Renal pelvis (tissue), 4 donors: ENCODE results near the gene CATSPERE. TPM values are rescaled to one million over a fixed set of nuclear protein-coding genes. Genes with fewer than 3 reads are reported as not detected.
"Not testable (repeated sequence)": the region's sequence is repeated elsewhere in the genome, so short reads cannot be mapped to it uniquely, and the experiment has no call there.

Experiments used
- DNase-seq: peaks from one replicate; pipeline ENCODE4 v3.0.0-alpha.2; 2013
- polyA plus RNA-seq, 3 donors: library from polyadenylated mRNA; unstranded; fragments of 120-200 nt; gene quantifications; one replicate each; pipeline ENCODE4 v1.2.1, GENCODE V29; 2013; ENCODE audit not compliant: insufficient read length in 3 of 3

The CATSPERE gene
- polyA plus RNA-seq, 3 donors = 1.5 to 1.8 (median 1.6) TPM

DNA sequence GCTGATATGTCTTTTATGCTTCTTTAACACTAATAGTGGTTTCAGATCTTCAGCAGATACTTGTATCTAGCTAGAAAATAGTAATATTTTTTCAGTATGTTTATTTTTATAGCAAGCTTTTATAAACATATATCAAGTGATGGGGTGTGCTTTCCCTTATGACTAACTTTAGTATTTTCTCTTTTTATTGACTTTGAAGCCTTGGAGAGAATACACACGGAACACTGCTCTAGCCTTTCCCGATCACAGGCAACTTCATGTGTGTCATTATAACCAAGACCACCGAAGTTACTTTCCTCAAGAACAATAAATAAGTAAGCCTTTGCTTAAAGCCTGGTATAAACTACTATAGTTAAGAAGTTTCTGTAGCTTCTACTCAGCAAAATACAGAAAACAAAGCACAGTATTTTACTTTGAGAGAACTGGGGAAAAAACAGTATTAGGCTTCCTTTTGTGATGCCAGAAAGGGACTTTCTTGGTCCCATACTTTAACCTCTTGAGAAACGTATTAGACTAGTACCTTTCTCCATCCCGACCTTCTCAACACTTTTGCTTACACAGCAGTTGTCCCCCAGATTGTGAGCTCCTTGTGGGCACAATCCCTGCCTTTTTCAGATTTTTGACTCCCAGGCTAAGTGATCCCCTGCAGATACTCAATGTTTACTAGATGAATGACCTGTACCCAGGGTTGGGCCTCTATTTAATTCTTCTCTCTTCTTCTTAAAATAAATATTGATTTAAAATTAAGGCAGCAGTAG is 12.6 kb upstream of the CATSPERE start:
- no peak for DNase-seq

DNA sequence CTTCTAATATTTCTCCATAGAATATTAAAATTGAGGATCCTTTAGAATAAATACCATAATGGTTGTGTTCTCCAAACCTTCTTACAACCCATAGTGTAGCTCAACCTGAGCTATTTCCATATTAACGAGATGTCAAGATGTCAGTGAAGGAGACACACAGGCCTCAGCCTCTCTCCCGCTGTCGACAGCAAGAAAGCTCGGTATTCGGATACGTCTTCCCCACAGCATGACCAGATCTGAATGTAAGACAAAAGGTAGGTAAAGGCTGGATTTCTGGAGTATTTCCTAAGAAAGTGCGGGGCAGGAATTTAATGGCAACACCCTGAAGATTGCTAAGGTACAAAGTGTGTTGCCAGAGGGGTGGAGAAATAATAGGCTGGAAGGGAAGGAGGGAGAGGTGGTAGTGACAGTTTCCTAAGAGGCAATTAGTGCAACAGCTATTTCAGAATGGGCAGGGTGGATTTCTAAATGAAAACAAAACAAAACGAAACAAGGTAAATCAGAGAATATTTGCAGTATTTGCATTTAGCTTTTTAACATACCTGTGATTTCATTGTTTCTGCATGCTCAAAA is 11.1 kb upstream of the CATSPERE start:
- DNase-seq = no peak

DNA sequence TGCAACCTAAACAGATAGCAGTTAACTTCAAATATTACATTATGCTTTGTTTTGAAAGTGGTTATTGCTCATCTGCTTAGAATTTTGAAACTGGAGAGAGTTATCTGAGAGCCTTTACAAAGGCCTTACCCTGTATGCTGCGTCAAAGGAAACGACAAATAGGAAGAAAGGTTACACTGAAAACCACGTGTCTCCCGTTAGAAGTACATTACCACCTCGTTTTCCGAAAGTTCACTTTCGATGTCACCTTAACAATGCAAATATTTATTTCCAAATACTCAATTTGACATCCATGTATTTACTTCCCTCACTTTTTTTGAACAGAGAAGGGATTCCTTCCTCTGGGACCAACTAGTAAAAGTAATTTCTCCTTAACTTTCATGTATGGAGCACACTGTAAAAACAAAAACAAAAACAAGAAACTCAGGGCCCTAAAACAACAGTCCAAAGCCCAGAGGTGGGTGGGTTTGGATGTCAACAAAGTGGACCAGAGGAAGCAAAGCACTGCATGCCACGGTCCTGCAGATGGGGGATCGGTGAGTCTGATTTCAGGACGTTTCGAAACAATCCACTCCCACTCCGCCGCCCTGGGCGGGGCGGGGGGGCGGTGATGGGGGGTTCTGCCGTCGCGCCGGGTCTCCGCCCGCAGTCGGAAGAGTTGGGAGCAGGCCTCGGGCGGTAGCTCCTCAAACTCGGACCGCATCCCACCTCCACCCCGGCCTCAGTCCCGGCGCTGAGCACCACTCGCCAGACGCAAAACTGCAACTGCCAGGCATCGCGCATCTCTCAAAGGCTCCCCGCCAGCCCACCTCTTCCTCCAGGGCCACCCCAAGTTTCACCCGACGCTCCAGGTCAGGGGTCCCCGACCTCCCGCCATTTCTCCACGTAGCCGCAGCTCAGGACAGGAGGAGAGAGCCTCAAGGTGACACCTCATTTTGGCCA is 10.2 kb upstream of the CATSPERE start:
- peak; percentile 31 for DNase-seq

DNA sequence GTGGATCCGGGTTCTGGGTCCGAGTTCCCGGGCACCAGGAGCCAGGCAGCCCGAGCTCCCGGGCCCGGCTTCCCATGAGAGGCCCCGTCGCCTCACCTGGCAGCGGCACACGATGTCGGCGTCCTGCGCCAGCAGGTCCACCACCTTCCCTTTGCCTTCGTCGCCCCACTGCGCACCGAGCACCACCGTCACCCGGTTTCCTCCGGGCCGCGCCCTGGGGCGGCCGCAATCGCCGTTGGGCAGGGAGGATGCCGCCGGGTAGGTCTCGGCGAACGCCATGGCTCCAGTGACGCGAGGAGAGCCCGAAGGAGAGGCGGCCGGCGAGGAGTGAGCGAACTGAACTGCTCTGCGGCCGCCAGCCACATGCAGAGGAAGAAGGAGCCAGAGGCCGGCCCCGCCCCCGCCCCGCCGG is 9.5 kb upstream of the CATSPERE start, which contains the start of gene ADSS2:
TSS of gene ADSS2 (minus strand) at position 371 of the 412 bp plus-strand sequence. CDS start at position 279, 92 bp downstream.
- no peak for DNase-seq

DNA sequence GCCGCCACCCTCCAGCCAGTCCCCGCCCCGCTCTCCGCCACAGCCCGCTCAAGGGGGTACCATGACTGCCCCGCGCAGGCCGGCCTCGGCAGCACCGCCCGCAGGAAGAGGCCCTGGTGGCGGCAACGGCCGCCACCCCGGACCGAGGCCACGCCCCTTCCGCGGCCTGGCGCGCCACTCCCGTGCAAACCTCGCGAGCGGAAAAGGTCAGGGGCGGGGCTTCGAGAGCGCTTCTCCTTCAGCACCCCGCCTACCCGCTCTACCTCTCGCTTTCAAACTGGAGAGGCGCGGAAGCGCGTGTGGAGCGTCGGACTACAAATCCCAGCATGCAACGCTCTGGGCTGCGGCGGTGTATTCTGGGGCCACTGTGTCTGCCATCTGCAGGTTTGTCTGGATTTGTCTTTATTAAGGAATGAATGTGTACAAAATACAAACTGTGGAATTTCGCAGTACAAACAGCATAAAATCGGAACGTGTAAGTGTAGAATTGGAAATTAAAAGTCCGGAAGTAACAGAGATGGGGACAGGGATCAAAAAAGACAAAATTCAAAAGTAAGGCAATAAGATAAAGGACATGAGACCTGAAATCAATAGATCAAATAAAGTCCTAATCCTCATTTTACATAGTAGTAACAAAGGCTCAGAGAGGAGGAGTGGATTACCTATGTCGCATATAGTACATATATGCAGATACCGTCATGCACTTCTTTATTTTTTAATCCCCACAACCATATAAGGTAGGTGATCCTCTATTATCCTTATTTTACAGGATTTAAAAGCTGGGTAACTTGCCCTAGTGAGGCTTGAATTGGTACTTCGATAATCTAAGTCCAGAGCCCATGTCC is 8.9 kb upstream of the CATSPERE start:
- peak; percentile 100 for DNase-seq

DNA sequence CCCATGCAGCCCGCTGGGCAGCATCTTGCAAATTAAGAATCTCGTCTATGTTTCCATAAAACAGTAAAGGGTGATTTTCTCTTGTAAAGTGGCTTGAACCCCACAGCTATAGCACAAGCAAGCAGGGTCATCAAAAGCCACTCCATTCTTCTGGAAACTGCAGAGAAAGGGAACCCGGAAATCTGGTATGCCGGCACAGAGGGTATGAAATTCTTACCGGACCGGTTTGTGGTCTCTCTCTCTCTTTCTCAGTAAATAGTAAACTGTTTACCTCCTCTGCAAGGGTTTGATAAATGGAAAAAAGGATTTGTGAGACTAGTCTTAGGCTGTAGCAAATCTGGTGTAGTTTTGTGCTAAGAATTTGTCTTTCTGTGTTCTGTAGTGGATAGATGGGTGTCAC is 6.7 kb upstream of the CATSPERE start:
- no peak for DNase-seq

DNA sequence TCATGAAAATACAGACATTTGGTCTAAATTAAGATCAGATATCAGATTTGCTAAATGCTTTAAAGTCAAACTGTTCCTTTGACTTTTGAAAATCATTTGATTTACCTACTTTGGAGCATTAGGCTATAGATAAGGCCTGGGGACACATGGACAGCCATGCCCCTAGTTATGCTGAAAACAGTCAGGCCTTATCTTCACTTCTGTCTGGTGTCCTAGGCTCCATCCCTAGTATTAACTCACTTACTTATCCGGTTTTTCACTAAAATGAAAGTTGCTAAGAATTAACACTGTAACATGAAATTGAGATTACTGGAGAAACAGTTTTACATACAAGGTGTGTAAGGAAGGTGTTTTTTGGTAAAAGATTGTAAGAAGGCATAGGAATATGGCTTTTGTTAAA is 4.5 kb upstream of the CATSPERE start:
- DNase-seq = no peak

DNA sequence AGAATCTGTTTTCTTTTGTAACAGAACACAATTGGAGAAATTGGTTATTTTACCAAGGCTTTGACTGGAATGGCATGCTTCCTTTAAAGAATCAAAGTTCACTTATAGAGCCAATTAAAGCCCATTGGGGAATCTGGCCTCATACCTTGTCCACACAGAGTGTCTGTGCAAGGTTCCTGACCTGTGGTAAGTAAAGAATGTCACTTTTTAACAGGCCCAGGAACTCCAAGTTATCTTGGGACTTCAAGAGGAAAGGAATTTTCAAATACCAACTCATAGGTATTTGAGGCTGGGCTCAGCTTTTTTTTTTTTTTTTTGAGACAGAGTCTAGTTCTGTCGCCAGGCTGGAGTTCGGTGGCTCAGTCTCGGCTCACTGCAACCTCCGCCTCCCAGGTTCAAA is 2.3 kb upstream of the CATSPERE start:
- no peak for DNase-seq

DNA sequence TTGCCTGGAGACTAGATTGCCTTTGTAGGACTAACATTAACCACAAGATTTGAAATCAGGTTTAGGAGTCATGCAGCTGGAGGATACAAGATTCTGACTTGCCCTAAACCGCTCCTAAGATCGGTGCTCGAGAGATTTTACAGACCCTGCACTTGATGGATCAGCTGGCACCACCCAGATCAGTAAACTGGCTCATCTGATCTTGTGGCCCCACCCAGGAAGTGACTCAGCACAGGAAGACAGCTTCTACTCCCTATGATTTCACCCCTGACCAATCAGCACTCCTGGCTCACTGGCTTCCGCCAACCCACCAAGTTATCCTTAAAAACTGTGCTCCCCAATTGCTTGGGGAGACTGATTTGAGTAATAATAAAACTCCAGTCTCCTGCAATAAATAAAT is 876 bp upstream of the CATSPERE start:
- DNase-seq = no peak

DNA sequence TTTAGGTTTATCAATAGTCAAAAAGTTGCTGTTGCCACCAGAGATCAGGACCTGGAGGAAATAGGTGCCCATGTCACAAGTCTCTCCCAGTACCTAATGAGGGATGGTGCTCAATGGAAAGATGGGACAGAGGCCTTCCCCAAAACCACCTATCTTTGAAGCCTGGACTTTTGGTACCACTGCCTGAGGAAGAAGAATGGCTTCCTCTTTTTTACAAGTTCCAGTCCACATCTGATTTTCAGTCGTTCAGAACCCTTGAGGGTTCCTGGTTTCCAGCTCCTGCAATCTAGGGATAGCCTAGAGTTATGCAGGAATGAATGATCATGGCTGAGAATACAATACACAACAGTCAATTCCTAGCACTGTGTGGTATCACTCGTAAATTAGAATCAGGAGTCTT is 5.7 kb downstream of the CATSPERE start:
- DNase-seq = no peak

DNA sequence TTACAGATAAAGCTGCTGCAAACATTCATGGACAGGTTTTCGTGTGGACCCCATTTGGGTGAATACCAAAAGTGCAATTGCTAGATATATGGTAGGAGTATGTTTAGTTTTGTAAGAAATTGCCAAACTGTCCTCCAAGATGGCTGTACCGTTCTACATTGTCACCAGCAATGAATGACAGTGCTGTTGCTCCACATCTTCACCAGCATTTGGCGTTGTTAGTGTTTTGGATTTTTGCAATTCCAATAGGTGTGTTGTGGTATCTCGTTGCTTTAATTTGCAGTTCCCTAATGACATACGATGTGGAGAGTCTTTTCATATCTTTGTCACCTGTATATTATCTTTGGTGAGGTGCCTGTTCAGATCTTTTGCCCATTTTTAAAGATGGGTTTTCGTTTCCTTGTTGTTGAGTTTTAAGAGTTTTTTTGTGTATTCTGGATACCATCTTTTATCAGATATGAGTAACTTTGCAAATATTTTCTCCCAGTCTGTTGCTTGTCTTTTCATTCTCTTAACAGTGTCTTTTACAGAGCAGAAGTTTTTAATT is 12.1 kb downstream of the CATSPERE start:
- DNase-seq = no peak

DNA sequence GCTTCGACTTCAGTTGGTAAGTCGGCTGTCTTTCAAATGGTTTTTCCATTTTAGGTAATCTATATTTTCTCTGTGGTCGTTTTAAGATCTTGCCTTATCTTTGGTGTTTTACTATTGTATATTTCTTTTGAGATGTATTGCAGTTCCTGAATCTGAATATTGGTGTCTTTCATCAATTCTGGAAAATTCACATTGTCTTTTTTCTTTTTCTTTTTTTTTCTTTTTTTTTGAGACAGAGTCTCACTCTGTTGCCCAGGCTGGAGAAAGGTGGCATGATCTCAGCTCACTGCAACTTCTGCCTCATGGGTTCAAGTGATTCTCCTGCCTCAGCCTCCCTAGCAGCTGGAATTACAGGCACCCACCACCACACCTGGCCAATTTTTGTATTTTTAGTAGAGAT is 23.9 kb downstream of the CATSPERE start:
- DNase-seq = not testable (repeated sequence)

DNA sequence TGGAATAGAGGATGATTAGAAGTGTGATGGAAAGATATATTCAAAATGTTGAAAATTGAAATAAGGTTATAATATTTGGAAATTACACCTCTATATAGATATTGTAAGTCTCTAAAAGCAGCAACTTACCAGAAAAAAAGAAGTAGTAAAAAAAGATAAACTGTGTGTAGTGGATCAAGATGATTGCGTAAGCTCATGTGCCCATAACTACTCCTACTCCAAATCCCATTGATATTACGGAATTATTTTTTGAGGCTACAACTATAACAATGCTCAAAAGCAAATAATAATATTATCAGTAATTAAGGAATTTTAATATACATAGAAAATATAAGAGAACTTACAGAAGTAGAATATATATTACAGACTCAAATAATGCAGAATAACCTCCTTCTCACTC is 33.6 kb downstream of the CATSPERE start:
- no peak for DNase-seq

DNA sequence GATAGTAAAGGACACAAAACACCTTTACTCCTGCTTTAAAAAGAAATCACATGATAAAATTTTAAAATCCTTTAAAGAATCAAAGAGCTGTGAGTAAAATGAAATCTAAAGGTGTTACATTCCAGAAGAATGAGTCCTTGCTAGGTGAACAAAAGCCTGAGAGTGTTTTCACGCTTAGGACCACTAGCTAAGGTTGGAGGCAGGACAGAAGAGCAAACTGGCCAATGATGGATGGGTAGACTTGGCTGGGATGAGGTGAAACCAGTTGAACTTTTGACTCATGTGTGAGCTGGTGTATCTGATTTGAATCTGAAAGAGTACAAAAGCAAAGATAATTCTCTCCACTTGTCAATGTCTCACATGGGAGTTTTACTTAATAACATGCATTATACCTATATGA is 35.1 kb downstream of the CATSPERE start:
- no peak for DNase-seq

DNA sequence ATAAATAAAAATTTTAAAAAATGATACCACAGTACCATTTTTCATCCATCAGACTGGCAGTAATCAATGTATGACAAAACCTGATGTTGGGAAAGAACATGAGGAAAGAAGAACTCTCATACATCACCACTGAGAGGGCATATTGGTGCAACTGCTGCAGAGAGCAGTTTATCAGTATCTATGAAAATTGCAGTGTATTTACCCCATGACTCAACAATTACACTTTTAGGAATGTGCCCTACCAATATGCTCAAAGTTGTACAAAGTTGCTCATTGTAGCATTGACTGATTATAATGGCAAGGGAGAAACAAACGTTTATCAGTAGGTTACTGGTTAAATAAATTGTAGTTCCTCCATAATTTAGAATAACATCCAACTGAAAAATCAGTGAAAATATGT is 36.7 kb downstream of the CATSPERE start:
- DNase-seq = no peak

DNA sequence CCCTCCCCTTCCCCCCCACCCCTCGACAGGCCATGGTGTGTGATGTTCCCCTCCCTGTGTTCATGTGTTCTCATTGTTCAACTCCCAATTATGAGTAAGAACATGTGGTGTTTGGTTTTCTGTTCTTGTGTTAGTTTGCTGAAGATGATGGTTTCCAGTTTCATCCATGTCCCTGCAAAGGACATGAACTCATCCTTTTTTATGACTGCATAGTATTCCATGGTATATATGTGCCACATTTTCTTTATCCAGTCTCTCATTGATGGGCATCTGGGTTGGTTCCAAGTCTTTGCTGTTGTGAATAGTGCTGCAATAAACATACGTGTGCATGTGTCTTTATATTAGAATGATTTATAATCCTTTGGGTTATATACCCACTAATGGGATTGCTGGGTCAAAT is 38.4 kb downstream of the CATSPERE start:
- not testable (repeated sequence) for DNase-seq

DNA sequence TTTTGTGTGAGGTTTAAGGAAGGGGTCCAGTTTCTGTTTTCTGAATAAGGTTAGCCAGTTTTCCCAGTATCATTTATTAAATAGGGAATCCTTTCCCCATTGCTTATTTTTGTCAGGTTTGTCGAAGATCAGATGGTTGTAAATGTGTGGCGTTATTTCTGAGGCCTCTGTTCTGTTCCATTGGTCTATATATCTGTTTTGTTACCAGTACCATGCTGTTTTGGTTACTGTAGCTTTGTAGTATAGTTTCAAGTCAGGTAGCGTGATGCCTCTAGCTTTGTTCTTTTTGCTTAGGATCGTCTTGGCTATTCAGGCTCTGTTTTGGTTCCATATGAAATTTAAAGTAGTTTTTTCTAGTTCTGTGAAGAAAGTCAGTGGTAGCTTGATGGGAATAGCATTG is 39.4 kb downstream of the CATSPERE start:
- not testable (repeated sequence) for DNase-seq

DNA sequence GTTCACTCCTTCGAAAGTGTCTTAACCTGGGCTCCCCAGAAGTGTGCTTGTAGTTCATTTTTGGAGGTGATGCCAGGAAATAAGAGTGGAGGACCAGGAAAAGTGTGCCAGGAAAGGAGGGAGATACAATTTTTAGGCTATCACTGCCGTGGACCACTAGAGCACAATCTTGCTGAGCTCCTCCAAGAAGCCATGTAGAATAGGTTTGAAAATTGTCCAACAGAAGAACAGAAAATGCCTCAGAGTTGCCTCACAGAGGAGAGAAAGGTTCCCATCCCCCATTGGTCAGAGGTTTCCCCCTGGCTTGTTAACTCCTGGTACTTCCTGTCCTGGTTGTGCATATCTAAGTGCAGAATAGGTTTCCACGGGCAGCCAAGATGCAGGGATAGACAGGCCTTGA is 41.6 kb downstream of the CATSPERE start:
- no peak for DNase-seq

DNA sequence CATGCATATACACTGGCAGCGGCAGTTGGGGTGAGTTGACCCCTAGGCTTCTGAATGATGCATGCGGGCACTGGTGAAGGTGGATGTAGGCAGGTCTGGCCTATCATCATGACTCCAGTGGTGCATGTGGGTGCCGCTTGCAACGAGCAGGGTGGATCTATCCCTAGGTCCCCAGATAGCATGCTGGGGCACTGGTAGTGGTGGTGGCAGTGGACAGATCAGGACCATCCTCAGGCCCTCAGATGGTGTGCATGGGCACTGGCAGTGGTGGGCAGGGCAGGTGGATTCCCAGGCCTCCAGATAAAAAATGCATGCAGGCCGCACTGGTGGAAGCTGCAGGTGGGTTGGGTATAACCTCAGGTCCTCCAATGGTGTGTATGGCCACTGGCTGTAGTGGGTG is 52.4 kb downstream of the CATSPERE start:
- no peak for DNase-seq

DNA sequence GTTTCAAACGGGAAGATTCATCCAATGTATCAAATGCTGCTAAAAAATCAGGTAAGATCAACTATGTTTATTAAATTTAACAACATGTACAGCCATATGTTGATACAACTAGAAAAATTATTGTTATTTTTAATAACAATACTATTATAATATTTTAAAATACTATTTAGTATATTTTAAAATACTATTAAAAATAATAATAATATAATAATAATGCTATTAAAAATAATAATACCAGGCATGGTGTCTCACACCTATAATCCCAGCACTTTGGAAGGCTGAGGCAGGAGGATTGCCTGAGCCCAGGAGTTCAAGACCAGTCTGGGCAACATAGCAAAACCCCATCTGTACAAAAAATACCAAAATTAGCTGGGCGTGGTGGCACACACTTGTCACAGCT is 54.6 kb downstream of the CATSPERE start:
- DNase-seq = no peak

DNA sequence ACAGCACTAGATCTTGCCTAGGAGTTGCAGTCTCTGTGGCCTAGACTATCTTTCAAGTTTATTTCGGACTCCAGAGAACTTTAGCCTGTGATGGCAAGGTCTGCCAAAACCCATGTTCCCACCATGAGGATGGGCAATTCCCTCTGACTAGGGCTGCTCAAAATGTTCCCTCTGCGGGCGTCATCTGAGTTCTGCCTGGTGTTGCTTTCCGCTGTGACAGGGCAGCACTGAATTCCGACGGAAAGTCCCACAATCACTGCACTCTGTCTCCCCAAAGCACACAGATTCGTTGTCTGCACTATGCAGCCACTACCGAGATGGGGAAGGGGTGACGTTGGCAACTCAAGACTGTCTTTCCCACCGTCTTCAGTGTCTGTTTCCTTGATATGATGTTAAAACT is 75.2 kb downstream of the CATSPERE start:
- no peak for DNase-seq
